Hepatocyte (in vitro differentiated cells): ENCODE results near the gene UCK2. TPM values are rescaled to one million over a fixed set of nuclear protein-coding genes. Genes with fewer than 3 reads are reported as not detected.

Experiments
- DNase-seq: peaks from one replicate; pipeline ENCODE4 v3.0.0-alpha.2; 2016; ENCODE audit warnings: low spot score
- H2AFZ ChIP-seq: fragments of 200-600 bp; sonication (generic); 2 replicates; pipeline ENCODE4 v1.6.0; 2016; ENCODE audit warnings: antibody characterized with exemption, mild to moderate bottlenecking
- H3K27ac ChIP-seq: fragments of 200-600 bp; sonication (generic); 2 replicates; pipeline ENCODE4 v1.5.1; 2016; ENCODE audit warnings: mild to moderate bottlenecking
- H3K27me3 ChIP-seq: fragments of 200-600 bp; sonication (generic); 2 replicates; pipeline ENCODE4 v1.6.1; 2016
- H3K36me3 ChIP-seq: fragments of 200-600 bp; sonication (generic); replicated peaks from 2 replicates; pipeline ENCODE4 v1.5.1; 2016; ENCODE audit warnings: low read depth; ENCODE audit not compliant: insufficient read depth
- H3K4me1 ChIP-seq: fragments of 200-600 bp; sonication (generic); 2 replicates; pipeline ENCODE4 v1.5.1; 2016; ENCODE audit warnings: mild to moderate bottlenecking, moderate library complexity; ENCODE audit not compliant: insufficient read depth
- H3K4me2 ChIP-seq: fragments of 200-600 bp; sonication (generic); 2 replicates; pipeline ENCODE4 v1.6.0; 2016
- H3K4me3 ChIP-seq: fragments of 200-600 bp; sonication (generic); 2 replicates; pipeline ENCODE4 v1.5.1; 2016; ENCODE audit warnings: mild to moderate bottlenecking
- H3K79me2 ChIP-seq: fragments of 200-600 bp; sonication (generic); 2 replicates; pipeline ENCODE4 v1.6.0; 2017; ENCODE audit warnings: mild to moderate bottlenecking
- H3K9me2 ChIP-seq: fragments of 200-600 bp; sonication (generic); replicated peaks from 2 replicates; pipeline ENCODE4 v1.6.0; 2017; ENCODE audit warnings: mild to moderate bottlenecking; ENCODE audit not compliant: insufficient read depth
- H3K9me3 ChIP-seq: fragments of 200-600 bp; sonication (generic); 2 replicates; pipeline ENCODE4 v1.5.1; 2016; ENCODE audit warnings: low read depth, mild to moderate bottlenecking
- H4K20me1 ChIP-seq: fragments of 200-600 bp; sonication (generic); 2 replicates; pipeline ENCODE4 v1.6.0; 2016; ENCODE audit warnings: mild to moderate bottlenecking; ENCODE audit not compliant: insufficient read depth, poor library complexity, severe bottlenecking
- EZH2 ChIP-seq: fragments of 200-600 bp; sonication (generic); IDR thresholded peaks from 2 replicates; pipeline ENCODE4 v1.6.1; 2016; ENCODE audit warnings: antibody characterized with exemption, mild to moderate bottlenecking, borderline replicate concordance
- EZH2phosphoT487 ChIP-seq: fragments of 200-600 bp; sonication (generic); IDR thresholded peaks from one replicate; pipeline ENCODE4 v1.6.1; 2018; ENCODE audit warnings: antibody characterized with exemption, mild to moderate bottlenecking, low read depth, moderate library complexity; ENCODE audit not compliant: unreplicated experiment, severe bottlenecking
- WGBS: methylation state at CpG from one replicate; pipeline ENCODE4 v1.1.6; 2016; ENCODE audit warnings: low lambda C conversion rate; ENCODE audit errors: missing lambda C conversion rate; 5-methylcytosine and 5-hydroxymethylcytosine counted together
- polyA plus RNA-seq: library from polyadenylated mRNA; unstranded; fragments of >200 nt; fragmentation: Nextera tagmentation; extraction: Ambion mirVana; gene quantifications from 2 replicates; pipeline ENCODE4 v1.2.1, GENCODE V29; 2016
- total RNA-seq: library from RNA; depleted of rRNA; stranded (reverse); fragments of >200 nt; gene quantifications from 2 replicates; pipeline ENCODE4 v1.2.3, GENCODE V29; 2014
- TF ChIP-seq, protein P1 (sequence below): fragments of 200-600 bp; sonication (generic); IDR thresholded peaks from 2 replicates; pipeline ENCODE4 v1.5.1; 2016; ENCODE audit warnings: antibody characterized with exemption, mild to moderate bottlenecking; ENCODE audit not compliant: poor library complexity

UCK2 gene
- total and polyA plus RNA-seq, 2 experiments from 2014 or later = 20.9 to 22.2 TPM

DNA sequence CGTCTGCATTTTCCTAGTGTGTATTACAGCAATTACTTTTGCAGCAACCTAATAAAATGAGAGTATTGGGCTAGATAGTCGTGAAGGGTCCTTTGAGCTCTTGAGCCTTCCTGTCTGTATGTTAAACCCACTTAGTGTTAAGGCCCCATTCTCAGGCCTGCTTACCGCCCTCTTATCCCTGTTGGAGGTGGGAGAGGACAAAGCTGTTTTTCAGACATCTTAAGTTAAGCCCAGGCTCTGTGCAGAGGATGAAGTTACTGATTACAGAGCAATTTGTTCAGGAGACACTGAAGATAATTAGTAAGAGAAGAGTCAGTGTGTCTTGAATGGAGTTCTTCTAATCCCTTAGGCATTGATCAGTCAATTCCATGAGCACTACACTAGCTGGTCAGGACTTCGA is 114.6 kb downstream of the UCK2 start:
- no peak for TF ChIP-seq EZH2phosphoT487
- no peak for TF ChIP-seq EZH2

DNA sequence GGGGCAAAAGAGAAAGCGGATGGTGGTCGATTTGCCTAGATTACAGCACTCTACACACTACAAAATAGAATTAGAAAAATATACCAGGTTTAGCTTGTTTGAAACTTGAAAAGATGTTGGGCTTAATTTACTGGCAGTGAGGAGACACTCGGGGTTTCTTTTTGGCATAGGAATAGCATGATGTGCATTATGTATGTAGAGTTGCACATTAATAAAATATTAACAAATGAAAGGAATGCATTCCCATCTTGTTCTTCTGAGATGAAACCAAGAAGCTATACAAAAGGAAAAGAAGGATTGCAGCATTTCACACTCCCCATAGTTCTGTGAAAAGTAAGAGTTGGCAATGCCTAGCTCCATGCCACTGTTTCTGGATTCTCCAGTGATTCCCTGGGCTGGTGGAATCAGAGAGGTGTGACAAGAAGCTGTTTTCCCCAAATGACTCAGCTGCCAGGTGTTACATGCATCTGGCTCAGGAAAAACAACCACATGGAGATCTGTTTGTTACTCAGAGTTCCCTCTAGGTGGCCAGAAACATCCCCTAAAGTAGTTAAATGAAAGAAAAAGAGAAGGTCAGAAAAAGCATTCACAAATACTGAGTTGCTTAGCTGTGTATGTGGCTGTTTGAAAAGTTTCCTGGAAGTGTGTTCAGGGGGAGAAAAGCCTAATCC is 115.6 kb downstream of the UCK2 start:
- Histone ChIP-seq H3K4me2 (no peak overlapping the region), H3K9me3 (no peaks in the 10 kb centered on the region), H3K36me3 (no peaks in the 10 kb centered on the region), H3K27ac (no peak overlapping the region), H3K9me2 (no peaks in the 10 kb centered on the region), H3K4me1 (no peaks in the 10 kb centered on the region), H3K27me3 (peaks cover 3% of the 10 kb centered on the region), H3K4me3 (no peak overlapping the region), H2AFZ (no peak overlapping the region), H4K20me1 (no peaks in the 10 kb centered on the region), H3K79me2 (no peaks in the 10 kb centered on the region)
- 84% methylated on average over 3 of the region's 3 CpGs for WGBS
- no peak for DNase-seq
- no peak for TF ChIP-seq EZH2phosphoT487
- TF ChIP-seq EZH2 = no peak
- TF ChIP-seq, protein P1, sequence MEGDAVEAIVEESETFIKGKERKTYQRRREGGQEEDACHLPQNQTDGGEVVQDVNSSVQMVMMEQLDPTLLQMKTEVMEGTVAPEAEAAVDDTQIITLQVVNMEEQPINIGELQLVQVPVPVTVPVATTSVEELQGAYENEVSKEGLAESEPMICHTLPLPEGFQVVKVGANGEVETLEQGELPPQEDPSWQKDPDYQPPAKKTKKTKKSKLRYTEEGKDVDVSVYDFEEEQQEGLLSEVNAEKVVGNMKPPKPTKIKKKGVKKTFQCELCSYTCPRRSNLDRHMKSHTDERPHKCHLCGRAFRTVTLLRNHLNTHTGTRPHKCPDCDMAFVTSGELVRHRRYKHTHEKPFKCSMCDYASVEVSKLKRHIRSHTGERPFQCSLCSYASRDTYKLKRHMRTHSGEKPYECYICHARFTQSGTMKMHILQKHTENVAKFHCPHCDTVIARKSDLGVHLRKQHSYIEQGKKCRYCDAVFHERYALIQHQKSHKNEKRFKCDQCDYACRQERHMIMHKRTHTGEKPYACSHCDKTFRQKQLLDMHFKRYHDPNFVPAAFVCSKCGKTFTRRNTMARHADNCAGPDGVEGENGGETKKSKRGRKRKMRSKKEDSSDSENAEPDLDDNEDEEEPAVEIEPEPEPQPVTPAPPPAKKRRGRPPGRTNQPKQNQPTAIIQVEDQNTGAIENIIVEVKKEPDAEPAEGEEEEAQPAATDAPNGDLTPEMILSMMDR = no peak

More for the DNA sequence above, 114.6 kb downstream of the UCK2 start:
- no peaks in the 10 kb centered on the region for H3K4me1 ChIP-seq
- H3K36me3 ChIP-seq = no peaks in the 10 kb centered on the region
- H3K9me3 ChIP-seq = no peaks in the 10 kb centered on the region
- no peak overlapping the region for H3K4me3 ChIP-seq
- H3K4me2 ChIP-seq = no peak overlapping the region
- no peak for DNase-seq
- no peak overlapping the region for H3K27ac ChIP-seq
- H3K27me3 ChIP-seq = peaks cover 3% of the 10 kb centered on the region
- no peaks in the 10 kb centered on the region for H3K9me2 ChIP-seq
- H4K20me1 ChIP-seq = no peaks in the 10 kb centered on the region
- H2AFZ ChIP-seq = no peak overlapping the region
- 44% methylated on average over 4 of the region's 4 CpGs for WGBS
- H3K79me2 ChIP-seq = no peaks in the 10 kb centered on the region

DNA sequence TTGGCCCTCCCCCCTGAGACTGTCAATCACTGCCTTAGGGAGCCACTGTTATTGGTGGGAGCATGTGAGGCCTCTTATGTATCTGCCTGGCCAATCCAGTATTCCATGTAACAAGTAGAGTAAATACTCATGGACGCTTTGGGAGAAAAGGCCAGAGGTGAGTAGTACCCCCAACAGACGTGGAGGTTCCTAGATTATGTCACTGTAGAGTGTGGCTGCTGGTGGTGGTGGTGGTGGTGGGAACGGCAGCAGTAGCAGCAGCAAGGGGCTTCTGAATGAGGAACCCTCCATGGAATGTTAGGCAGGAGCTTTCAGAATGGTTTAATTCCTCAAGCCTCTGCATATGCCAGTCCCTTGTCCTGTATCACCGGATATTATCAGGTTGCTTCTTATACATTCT is 118.5 kb downstream of the UCK2 start:
- H3K27ac ChIP-seq = no peak overlapping the region
- H3K27me3 ChIP-seq = peaks cover 3% of the 10 kb centered on the region
- no peak overlapping the region for H3K4me3 ChIP-seq
- no peak overlapping the region for H3K4me2 ChIP-seq
- H2AFZ ChIP-seq = no peak overlapping the region
- H3K9me2 ChIP-seq = no peaks in the 10 kb centered on the region
- H3K79me2 ChIP-seq = no peaks in the 10 kb centered on the region
- 91% methylated on average over 4 of the region's 4 CpGs for WGBS
- H4K20me1 ChIP-seq = no peaks in the 10 kb centered on the region
- H3K36me3 ChIP-seq = no peaks in the 10 kb centered on the region
- no peaks in the 10 kb centered on the region for H3K4me1 ChIP-seq
- no peaks in the 10 kb centered on the region for H3K9me3 ChIP-seq
- no peak for DNase-seq
- TF ChIP-seq EZH2 = no peak
- no peak for TF ChIP-seq EZH2phosphoT487
- TF ChIP-seq, protein P1 = no peak

DNA sequence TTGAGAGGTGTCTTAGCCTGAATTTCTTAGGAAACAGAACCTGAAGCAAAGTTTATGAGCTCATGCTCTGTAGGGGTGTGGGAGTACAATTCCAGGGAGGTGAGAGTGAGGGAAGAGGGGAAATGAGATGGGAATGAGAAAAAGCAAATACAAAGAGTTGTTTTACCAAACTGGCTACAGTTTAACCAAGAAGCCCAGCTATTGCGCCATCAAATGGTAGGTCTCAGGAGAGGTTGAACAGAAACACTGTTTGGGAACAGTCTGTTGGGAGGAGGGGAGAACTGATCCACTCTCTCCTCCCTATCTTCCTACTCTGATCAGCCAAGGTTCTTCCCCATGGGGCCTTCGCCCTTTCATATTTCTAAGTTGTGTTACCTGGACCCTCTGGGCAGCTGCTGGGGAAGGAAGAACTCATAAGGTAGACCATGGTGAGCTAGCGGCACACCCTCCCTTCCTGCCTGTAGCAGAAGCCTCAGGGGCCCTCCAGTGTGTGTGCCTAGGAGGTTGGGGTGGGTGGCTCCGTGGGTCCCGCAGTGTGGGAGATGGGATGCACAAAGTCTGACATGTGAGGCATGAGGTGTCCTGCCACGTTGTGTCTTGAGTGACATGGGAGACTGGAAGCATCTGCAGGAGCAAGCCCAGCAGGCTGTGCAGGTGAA is 120.5 kb downstream of the UCK2 start:
- Histone ChIP-seq H3K79me2 (no peaks in the 10 kb centered on the region), H3K36me3 (no peaks in the 10 kb centered on the region), H4K20me1 (no peaks in the 10 kb centered on the region), H3K9me3 (no peaks in the 10 kb centered on the region), H3K4me1 (no peaks in the 10 kb centered on the region), H3K27me3 (peaks cover 3% of the 10 kb centered on the region), H3K27ac (no peak overlapping the region), H2AFZ (no peak overlapping the region), H3K9me2 (no peaks in the 10 kb centered on the region), H3K4me2 (no peak overlapping the region), H3K4me3 (no peak overlapping the region)
- no peak for TF ChIP-seq EZH2
- TF ChIP-seq EZH2phosphoT487 = no peak
- TF ChIP-seq, protein P1 = no peak
- WGBS = 92% methylated on average over 6 of the region's 6 CpGs
- no peak for DNase-seq
